GM19324 (cell line): ENCODE results near the gene KIRREL3.
"Not testable (repeated sequence)": the region's sequence is repeated elsewhere in the genome, so short reads cannot be mapped to it uniquely, and the experiment has no call there.

Source experiments
- ATAC-seq: cut with Tn5 transposase; IDR thresholded peaks from one replicate; pipeline ENCODE4 v1.9.1; 2021; ENCODE audit warnings: mild to moderate bottlenecking, moderate library complexity; ENCODE audit not compliant: unreplicated experiment, low FRiP score

The KIRREL3 gene

DNA sequence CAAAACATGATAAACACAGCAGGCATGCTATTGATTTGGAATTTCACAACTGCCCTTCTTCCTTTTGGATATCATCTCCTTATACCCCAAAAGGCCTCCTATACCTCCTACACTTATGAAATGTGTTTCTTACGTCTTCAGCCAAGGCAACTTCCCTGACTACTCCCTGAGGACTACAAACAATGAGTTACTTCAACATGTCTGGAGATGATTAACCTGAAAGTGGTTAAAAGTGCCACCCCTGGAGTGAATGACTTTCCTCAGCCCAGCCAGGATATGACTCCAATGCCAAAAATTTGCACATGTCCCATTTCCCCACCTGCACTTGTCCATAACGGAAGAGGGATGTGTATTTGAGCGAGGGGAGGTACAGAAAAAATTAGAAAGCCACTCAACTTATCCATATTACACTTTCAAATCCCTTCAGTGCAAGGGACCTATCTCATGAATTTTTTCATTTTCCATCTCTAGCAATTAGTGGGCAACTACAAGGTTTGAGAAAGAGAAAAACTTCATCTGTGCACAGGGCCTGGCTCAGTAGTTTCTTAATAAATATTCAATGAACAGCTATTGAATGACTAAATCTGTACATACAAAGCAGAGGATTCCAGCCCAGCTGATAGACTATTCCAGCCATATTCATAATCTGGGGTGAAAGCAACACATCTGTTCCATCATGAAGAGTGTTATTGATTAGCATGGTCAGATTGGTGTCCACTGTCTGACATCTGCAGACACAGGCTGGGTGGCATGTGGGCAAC is 36.8 kb downstream of the KIRREL3 start:
- ATAC-seq = no peak

DNA sequence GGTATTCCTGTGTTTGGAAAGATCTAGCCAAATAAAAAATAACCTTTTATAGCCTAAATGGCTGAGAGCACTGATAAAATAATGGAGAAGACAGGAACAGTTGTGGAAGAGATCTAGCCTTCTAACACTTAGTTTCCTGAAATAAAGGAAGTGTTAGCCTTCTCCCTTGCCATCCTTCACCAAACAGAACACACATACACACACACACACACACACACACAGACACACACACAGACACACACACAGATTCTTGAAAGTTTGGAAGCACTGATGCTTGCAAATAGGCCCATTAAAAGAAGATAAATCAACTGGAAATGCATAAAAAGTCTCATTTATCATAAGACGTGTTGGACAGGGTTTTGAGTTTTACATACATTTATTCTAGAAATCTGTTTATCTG is 37.5 kb downstream of the KIRREL3 start:
- ATAC-seq = no peak

DNA sequence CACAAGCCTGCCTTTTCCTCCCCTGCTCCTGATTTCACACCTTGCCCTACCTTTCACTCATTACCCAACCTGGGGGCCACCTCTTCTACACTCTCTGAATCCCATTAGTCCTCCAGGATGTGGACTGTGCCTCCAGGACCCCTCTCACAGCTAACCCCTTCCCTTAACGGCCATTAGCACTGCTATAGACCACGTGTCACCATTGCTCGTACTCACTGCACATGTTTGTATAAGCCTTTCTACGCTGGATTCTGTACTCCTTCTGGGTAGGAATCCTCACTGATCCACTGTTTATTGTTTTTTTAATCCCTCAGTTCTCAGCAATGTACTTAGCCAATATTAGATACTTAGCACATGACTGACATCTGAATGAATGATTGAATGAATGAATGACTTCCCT is 40.9 kb downstream of the KIRREL3 start:
- ATAC-seq = no peak

DNA sequence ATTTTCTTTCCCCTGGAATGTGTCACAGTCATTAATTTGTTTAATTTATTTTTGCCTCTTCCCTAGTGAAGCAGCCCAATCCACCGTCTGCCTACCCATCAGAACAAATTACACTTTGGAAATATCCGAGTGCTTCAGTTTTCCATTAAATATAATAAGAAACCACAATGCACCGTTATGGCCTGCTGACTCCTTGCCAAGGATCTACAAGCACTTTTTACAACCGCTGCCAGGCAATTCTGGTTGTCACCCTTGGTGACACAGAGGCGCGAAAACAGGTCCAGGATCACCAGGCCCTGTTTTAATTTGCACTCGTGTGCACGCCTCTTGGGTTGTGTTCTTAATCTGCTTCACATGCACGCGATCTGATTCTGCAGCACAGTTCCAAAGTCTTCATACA is 43.9 kb downstream of the KIRREL3 start:
- no peak for ATAC-seq

DNA sequence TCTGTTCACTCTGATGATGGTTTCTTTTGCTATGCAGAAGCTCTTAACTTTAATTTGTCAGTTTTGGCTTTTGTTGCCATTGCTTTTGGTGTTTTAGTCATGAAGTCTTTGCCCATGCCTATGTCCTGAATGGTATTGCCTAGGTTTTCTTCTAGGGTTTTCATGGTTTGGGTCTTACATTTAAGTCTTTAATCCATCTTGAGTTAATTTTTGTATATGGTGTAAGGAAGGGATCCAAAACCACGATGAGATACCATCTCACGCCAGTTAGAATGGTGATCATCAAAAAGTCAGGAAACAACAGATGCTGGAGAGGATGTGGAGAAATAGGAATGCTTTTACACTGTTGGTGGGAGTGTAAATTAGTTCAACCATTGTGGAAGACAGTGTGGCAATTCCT is 48.0 kb downstream of the KIRREL3 start:
- ATAC-seq = not testable (repeated sequence)

DNA sequence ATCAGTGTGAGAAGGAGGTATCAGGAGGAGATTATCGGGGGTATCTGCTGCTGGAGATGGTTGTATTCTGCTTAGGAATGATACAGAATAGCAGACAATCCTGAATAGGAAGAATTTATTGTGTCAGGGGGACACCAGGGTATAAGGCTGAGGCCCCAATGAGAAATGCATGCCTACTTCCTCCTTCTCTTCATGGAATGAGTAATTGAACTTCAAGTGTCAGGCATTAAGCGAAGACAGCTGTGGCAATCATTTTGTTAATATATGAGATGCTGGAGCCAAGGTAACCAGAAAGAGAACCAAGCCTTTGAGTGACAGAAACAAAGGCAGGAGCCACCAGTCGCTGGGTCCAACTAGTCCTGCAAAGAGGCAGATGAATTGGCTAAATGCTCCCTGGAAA is 49.1 kb downstream of the KIRREL3 start:
- ATAC-seq = no peak

DNA sequence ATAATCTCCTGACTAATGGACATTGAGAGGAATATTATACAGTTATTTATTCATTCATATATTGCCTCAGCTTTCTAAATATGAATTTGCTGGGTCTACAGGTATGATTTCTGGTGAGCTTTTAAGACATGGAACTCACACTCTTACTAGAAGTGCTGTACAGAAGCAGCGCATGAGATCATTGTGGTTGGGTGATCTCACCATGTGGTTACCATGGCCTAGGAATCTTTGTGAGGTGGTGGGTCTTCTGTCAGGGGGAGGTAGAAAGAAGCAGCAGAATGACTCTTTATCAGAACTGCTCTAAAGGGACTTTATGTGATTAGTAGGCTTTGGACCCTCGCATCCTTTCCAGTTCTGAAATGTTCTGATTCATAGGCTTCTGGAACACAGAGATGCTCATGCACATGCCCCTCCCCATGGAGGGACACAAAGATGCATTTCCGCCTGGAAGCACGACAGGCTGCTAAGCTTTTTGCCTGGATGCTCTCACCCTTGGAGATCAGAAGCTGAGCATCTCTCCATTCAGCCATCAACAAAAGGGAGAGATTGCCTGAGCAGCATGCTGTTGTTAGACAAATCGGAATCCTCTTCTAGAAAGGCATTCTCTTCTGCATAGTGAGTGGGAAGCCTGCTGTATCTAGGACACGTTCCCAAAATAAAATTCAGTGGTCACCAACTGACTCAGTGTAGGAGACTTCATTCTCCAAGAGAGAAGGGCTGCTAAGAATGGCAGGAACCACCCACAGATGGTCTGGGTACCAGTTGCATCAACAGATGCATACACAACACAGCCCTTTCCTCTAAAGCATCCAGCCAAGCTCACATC is 51.3 kb downstream of the KIRREL3 start:
- ATAC-seq = no peak

DNA sequence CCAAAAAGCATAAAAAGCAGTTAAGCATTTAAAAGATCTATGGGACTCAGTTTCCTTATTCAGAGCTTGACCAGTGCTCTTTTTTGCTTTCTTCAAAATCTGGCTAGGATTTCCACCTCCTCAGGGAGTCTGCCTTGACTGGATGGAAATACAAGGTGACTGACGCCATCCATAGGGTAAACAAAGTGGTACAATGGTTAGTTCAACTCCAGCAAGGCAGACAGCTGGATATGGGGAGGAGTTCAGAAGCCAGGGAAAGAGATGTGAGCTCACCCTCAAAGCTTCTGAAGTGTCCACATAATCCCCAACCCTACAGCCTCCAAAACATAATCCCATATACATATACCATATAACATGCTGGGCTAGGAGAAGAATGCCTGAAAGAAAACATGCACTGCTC is 52.0 kb downstream of the KIRREL3 start:
- ATAC-seq = no peak

DNA sequence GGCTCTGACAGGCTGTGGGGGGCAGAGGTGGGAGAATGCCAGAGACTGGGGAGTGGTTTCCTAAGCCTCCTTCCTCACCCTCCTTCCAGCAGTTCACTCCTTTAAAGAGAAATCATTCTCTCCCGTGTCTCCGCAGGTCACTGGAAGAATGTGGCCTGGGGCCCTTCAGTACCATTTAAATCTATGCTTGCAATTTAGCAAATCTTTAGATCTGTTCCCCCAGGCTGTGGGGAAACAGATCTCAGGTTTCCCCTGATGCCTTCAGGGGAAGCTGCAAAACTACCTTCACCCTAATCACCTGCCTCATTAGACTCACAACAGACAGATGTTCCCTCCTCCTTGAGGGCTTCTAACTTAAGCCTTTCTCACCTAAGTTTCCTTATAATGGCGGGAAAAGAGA is 55.3 kb downstream of the KIRREL3 start:
- no peak for ATAC-seq

DNA sequence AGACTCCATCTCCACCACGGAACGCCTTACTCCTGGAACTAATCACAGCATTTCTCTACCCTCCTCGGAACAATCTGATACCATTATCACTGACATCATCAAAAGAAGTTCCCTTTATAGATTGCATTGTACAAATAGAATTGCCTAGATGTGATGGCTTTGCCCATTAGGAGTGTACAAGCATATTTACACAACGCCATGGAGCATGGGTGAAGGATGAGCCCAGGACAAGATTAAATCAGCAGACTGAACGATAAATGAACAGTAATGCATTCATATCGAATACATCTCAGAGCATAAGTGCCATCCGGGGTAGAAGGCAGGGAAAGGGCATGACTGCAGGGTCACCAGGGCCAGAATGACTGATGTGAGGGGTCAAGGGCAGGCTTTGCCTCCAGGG is 57.3 kb downstream of the KIRREL3 start:
- ATAC-seq = no peak

DNA sequence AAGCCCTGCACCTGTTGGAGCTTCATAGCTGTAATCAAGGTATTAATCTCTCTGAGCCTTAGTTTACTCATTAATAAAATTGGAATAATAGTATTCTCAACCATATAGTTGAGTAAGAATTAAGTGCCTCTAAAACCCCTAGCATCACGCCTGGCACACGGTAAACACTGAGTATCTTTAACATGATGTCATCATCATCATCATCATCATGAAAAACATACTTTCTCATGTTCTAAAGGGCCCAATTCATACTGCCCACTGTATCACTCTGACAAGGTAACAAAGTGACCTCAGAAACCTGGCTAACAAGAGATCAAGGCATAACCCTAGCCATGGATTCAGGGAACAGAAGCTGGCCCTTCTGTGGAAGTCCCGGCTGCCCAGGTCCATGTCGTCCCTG is 58.4 kb downstream of the KIRREL3 start:
- no peak for ATAC-seq

DNA sequence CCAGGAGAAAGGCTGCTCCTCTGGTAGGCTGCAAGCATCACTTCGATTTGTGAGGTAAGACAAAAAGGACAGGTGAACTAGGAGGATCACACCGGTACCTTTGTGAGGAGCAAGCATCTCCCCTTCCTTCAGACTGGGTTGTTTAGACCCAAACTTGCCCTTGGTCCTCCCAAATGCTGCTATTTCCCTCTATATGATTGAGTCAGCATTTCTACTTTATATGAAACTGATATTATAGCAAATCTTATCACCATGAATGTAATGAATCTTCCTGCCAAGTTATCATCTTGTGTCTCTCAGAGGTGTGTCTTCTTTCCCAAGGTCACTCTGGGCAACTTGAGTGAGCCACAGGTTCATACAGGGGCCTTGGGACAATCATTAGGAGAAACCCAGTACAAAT is 61.0 kb downstream of the KIRREL3 start:
- ATAC-seq = no peak

DNA sequence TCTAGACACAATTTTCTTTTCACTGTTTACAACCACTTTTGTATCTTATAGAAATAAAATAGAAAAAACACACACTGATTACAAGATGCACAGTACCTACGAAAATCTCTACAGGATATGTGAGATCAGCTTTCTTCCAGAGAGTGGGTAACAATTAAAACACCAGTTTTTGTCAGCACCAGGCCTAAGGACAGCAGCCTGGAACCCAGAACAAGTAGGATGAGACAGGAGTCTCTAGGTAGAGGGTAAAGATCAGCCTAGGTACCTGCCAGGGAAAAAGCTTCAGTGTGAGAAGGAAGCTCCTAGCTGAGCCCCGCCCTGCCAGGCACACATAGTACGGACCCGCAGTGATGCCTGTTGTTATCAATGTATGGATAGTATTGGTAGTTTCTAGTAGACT is 61.9 kb downstream of the KIRREL3 start:
- no peak for ATAC-seq

DNA sequence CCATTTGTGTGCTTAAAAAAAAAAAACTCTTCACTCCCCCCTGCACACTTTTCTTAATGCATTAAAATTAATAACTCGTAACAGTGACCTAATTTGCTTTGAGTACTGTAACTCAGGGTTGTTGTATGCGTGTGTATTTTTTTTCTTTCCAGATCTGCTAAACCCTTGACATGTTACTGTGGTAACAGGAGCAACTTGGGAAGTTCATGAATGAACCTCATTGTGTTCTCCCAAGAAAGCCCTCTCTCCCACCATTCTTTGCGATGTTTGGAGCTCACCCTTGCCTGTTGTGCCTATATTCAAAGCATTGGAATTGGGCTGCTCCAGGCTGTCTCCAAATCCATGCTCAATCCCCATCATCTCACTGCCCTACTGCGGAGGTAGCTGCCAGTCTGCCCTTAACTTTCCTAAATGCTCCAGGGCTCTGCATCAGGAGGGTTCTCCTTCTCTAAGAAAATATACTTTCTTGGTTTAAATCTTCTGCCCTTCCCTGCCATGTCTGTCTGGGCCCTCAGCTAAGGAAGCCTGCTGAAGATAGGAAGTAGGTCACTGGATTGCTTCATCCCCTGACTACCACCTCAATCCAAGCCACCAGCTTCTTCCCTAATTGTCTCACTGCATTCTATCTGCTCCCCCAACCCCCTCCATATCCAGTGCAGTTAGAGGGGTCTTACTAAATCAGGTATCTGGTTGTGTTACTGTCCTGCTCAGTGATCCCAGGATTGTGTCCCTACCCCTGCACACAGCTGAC is 70.3 kb downstream of the KIRREL3 start:
- ATAC-seq = no peak

DNA sequence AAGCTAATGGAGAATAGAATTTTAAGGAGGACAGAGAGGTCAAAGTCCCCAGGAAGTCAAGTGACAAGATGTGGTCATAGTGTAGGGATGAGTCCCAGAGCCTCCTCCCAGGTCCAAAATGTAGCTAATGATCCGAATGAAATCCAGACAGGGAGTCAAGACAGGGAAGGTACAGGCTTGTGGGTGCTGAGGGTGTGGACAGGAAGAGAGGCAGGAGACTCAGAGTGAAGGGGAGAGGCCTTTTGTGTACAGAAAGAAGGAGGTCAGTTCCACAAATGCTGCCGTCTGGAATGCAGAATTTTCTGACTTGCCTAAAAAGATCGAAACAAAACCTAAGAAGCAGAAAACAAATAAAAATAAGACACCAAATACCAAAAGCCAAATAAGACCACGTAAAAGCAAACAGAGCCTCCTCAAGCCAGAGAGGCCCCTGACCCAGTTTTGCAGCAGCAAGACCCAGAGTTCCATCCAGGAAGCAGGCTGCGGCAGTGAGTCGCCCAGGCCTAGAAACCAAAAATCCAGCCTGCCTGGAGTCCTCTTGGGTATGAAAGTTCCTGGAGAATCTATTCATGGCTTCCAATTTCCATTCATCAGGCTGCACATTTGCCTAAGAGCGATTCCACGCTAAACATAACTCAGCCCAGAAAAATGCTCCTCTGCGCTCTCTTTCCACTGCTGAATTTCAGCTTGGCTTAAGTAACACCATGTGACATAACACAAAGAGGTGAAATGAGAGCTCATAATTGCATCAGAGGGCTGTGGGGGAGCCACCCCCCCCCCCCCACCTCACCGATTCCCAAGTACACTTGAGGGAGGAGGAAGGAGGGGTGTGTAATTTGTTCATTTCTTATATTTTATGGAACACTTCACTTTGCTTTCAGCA is 71.2 kb downstream of the KIRREL3 start:
- no peak for ATAC-seq

DNA sequence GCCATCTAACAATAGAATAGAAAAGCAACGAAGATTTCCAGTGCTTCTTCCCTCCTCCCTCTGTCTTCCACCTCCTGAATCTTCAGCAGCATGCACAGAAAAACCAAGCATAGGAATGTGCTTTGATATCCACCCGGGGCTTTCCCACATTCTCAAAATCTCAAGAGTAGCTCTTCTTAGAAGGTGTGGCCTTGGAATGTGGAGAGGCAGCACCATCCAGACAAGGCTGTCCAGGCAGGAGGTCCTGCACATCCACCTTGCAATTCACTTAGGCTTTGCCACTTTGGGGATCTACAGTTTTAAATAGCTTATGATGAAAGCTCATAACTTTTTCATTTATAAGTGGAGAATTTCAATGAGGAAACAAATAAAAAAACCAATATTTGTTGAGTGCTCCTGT is 72.9 kb downstream of the KIRREL3 start:
- no peak for ATAC-seq

DNA sequence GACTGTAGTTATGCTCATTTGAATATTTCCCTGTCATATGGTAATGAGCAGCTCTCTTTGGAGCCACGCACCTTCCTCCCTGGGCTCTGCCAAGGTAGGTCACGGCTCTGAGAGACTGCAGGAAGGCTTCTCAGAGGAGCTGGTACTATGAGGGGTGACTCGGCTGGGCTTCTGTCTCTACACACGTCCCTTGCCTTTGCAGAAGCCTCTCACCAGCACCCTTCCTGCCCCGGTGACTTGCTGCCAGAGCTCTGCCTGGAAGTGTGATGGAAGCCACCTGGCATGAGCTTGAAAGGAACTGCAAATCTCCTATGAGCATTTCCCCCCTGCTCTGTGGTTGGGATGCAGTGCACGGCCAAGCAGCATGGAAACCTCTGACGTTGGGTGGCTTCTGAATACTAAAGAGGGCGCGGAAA is 74.2 kb downstream of the KIRREL3 start:
- ATAC-seq = no peak

DNA sequence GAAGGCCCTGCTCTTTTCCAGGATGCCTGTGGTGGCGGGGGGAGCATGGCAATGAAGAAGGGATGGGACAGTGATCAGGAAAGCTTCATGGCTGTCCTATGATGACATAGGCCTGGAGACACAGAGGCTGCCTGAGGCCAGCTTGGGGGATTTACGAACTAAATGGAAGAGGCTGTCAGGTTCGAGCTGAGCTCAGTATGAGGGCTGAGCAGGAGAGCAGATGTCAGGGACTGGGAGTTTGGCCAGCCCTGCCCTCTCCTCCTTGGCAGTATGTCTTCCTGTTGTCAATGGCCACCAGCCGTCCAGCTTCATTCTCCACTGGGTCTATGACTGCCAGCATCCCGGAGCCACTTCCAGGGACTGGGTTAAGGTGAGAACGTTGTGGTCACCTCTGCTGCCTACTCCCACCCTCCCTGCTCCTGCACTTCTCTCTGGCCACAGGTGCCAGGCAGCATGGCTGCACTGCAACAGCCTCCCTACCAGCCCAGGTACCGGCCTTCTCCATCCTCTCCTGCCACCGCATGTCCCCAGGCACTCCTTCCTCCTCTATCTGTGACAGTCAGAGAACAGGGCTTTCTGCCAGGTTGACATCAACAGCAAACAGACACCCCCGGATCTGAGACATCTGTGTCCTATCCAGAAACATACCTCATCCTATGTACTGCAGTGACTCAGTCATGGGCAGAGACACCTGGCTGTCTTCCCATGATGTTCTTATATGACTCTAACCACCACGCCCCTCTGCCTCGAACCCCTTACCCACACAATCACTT is 75.1 kb downstream of the KIRREL3 start:
- no peak for ATAC-seq

DNA sequence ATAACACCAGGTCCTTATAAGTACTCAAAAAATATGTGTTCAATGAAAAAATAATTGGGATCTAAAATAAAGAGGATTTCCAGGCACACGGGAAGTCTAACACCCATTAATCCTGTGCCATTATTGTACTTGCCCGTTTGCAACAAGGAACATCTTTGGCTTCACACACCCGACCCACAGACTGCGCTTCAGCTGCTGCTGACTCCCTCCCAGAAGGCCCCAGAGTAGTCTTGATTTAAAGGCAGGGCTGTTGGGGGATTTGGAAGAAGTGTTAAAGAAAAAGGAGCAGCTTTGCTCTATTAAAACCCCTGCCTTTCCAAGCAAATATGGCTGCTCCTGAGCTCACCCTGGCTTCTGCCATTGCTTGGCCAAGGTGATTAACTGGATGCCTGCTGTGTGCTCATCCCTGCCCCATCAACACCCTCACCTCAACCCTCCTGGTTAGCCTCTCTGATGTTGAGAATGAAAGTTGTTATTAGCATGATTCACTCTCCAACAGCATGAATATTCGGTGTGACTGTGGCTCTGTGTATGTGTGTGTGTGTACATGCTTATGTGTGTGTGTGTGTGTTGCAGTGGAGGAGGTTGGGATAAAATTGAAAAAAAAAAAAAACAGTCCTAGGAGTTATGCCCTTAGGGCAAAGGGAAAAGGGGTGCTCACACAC is 76.1 kb downstream of the KIRREL3 start:
- ATAC-seq = no peak
